SK-N-SH treated with all-trans-retinoic acid at 6 μM for 48 hours (cell line): Measurements from ENCODE around the gene NAT8.

Experiments used
- ATAC-seq: fragments of 200-7000 bp; cut with Tn5 transposase; 3 replicates; pipeline ENCODE4 v1.9.1; 2020; ENCODE audit warnings: mild to moderate bottlenecking, moderate library complexity
- ARNTL ChIP-seq: fragments of 450-650 bp; formaldehyde crosslinking; IDR thresholded peaks from 2 replicates; pipeline ENCODE4 v1.5.0; 2020; ENCODE audit warnings: low read depth, mild to moderate bottlenecking, moderate library complexity, borderline replicate concordance
- CSDC2 ChIP-seq: fragments of 250-450 bp; sonication (Bioruptor Pico); IDR thresholded peaks from 2 replicates; pipeline ENCODE4 v1.5.0; 2020; ENCODE audit warnings: mild to moderate bottlenecking, moderate library complexity
- ESRRG ChIP-seq: fragments of 250-450 bp; sonication (Bioruptor Pico); IDR thresholded peaks from 2 replicates; pipeline ENCODE4 v1.6.1; 2021; ENCODE audit warnings: mild to moderate bottlenecking
- GLIS3 ChIP-seq: fragments of 250-450 bp; sonication (Bioruptor Pico); IDR thresholded peaks from 2 replicates; pipeline ENCODE4 v1.5.0; 2020; ENCODE audit warnings: mild to moderate bottlenecking, moderate library complexity
- ISL1 ChIP-seq: fragments of 250-450 bp; sonication (Bioruptor Pico); IDR thresholded peaks from 2 replicates; pipeline ENCODE4 v2.1.2; 2022; ENCODE audit warnings: mild to moderate bottlenecking, moderate library complexity
- OSR1 ChIP-seq: fragments of 250-450 bp; sonication (Bioruptor Pico); IDR thresholded peaks from 2 replicates; pipeline ENCODE4 v1.8.0; 2022; ENCODE audit warnings: moderate library complexity, mild to moderate bottlenecking, inconsistent platforms
- PPARA ChIP-seq: fragments of 250-450 bp; sonication (Bioruptor Pico); IDR thresholded peaks from 2 replicates; pipeline ENCODE4 v1.5.0; 2020; ENCODE audit warnings: mild to moderate bottlenecking, borderline replicate concordance
- RARB ChIP-seq: fragments of 250-450 bp; sonication (Bioruptor Pico); IDR thresholded peaks from 2 replicates; pipeline ENCODE4 v1.8.0; 2021; ENCODE audit warnings: mild to moderate bottlenecking, moderate library complexity
- SNAI2 ChIP-seq: fragments of 250-450 bp; sonication (Bioruptor Pico); IDR thresholded peaks from 2 replicates; pipeline ENCODE4 v1.5.0; 2020; ENCODE audit warnings: mild to moderate bottlenecking, moderate library complexity
- TCF4 ChIP-seq: fragments of 250-450 bp; sonication (Bioruptor Pico); IDR thresholded peaks from 2 replicates; pipeline ENCODE4 v1.8.0; 2021; ENCODE audit warnings: mild to moderate bottlenecking, moderate library complexity, borderline replicate concordance
- TOX ChIP-seq: fragments of 250-450 bp; sonication (Bioruptor Pico); IDR thresholded peaks from 2 replicates; pipeline ENCODE4 v1.8.0; 2021; ENCODE audit warnings: mild to moderate bottlenecking, moderate library complexity, borderline replicate concordance
- ZC3H10 ChIP-seq: fragments of 250-450 bp; sonication (Bioruptor Pico); IDR thresholded peaks from 2 replicates; pipeline ENCODE4 v1.5.1; 2021; ENCODE audit warnings: mild to moderate bottlenecking, moderate library complexity
- ZFP3 ChIP-seq: fragments of 250-450 bp; sonication (Bioruptor Pico); IDR thresholded peaks from 2 replicates; pipeline ENCODE4 v1.5.0; 2020; ENCODE audit warnings: mild to moderate bottlenecking, moderate library complexity
- ZFP30 ChIP-seq: fragments of 450-650 bp; formaldehyde crosslinking; IDR thresholded peaks from 2 replicates; pipeline ENCODE4 v1.5.0; 2022; ENCODE audit warnings: mild to moderate bottlenecking, moderate library complexity
- ZNF565 ChIP-seq: fragments of 450-650 bp; formaldehyde crosslinking; conservative IDR thresholded peaks from 2 replicates; pipeline ENCODE4 v1.5.0; 2020; ENCODE audit warnings: low read depth, mild to moderate bottlenecking, moderate library complexity
- ZNF8 ChIP-seq: fragments of 450-650 bp; formaldehyde crosslinking; IDR thresholded peaks from 2 replicates; pipeline ENCODE4 v1.5.0; 2020; ENCODE audit warnings: mild to moderate bottlenecking, moderate library complexity
- TF ChIP-seq, protein P1 (sequence below): fragments of 250-450 bp; sonication (Bioruptor Pico); IDR thresholded peaks from 2 replicates; pipeline ENCODE4 v1.8.0; 2021; ENCODE audit warnings: low read depth, mild to moderate bottlenecking, moderate library complexity, borderline replicate concordance
- TF ChIP-seq, protein P2 (sequence below): fragments of 250-450 bp; sonication (Bioruptor Pico); IDR thresholded peaks from 2 replicates; pipeline ENCODE4 v1.5.0; 2020; ENCODE audit warnings: mild to moderate bottlenecking, moderate library complexity
- TF ChIP-seq, protein P3 (sequence below): fragments of 250-450 bp; sonication (Bioruptor Pico); IDR thresholded peaks from 2 replicates; pipeline ENCODE4 v1.5.1; 2021; ENCODE audit warnings: mild to moderate bottlenecking, moderate library complexity
- TF ChIP-seq, protein P4 (sequence below): fragments of 250-450 bp; sonication (Bioruptor Pico); IDR thresholded peaks from 2 replicates; pipeline ENCODE4 v1.8.0; 2020; ENCODE audit warnings: mild to moderate bottlenecking, moderate library complexity, borderline replicate concordance

The NAT8 gene

DNA sequence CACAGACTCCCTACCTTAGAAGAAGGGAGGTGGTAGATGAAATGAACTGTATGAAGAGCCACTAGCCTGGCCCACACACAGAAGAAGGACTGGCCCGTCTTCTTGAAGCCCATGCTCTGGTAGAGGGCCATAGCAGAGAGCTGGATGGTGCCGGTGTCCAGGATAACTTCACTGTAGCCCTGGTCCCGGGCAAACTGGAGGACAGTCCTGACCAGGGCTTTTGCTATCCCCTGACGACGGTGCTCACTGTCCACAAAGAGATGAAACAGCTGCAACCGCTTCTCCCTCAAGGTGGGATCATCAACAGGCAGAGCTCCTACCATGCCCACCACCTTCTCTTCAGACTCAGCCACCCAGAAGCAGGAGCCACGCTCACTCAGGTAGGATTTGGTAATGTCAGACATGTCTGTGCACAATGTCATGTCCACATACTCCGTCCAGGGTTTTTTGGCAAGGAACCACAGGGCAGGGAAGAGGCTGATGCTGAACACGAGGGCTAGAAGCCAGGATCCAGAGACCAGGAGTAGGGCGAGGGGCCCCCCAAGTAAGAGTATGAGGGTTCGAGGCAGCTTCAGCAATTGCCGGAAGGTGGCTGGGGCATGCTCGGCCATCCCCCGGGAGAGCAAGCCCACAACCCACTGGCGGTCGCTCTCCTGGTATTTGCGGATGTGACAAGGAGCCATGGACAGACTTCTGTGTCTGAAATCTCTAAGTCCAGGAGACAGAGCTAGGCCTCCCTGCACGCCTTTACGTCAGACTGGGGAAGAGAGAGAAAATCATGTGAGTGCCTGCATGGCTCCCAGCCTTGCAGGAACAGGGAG, 1.1 kb downstream of the NAT8 start:
- no peak for ATAC-seq
- no peak for TF ChIP-seq ESRRG
- TF ChIP-seq GLIS3 (CRISPR knock-in tag): no peak
- TF ChIP-seq, protein P1, sequence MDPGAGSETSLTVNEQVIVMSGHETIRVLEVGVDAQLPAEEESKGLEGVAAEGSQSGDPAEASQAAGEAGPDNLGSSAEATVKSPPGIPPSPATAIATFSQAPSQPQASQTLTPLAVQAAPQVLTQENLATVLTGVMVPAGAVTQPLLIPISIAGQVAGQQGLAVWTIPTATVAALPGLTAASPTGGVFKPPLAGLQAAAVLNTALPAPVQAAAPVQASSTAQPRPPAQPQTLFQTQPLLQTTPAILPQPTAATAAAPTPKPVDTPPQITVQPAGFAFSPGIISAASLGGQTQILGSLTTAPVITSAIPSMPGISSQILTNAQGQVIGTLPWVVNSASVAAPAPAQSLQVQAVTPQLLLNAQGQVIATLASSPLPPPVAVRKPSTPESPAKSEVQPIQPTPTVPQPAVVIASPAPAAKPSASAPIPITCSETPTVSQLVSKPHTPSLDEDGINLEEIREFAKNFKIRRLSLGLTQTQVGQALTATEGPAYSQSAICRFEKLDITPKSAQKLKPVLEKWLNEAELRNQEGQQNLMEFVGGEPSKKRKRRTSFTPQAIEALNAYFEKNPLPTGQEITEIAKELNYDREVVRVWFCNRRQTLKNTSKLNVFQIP: no peak
- no peak for TF ChIP-seq ZFP3 (CRISPR knock-in tag)
- no peak for TF ChIP-seq OSR1 (CRISPR knock-in tag)
- TF ChIP-seq ZNF565: no peak
- no peak for TF ChIP-seq ZFP30 (CRISPR knock-in tag)
- no peak for TF ChIP-seq CSDC2 (CRISPR knock-in tag)
- TF ChIP-seq ZNF8 (CRISPR knock-in tag): no peak
- TF ChIP-seq, protein P2, sequence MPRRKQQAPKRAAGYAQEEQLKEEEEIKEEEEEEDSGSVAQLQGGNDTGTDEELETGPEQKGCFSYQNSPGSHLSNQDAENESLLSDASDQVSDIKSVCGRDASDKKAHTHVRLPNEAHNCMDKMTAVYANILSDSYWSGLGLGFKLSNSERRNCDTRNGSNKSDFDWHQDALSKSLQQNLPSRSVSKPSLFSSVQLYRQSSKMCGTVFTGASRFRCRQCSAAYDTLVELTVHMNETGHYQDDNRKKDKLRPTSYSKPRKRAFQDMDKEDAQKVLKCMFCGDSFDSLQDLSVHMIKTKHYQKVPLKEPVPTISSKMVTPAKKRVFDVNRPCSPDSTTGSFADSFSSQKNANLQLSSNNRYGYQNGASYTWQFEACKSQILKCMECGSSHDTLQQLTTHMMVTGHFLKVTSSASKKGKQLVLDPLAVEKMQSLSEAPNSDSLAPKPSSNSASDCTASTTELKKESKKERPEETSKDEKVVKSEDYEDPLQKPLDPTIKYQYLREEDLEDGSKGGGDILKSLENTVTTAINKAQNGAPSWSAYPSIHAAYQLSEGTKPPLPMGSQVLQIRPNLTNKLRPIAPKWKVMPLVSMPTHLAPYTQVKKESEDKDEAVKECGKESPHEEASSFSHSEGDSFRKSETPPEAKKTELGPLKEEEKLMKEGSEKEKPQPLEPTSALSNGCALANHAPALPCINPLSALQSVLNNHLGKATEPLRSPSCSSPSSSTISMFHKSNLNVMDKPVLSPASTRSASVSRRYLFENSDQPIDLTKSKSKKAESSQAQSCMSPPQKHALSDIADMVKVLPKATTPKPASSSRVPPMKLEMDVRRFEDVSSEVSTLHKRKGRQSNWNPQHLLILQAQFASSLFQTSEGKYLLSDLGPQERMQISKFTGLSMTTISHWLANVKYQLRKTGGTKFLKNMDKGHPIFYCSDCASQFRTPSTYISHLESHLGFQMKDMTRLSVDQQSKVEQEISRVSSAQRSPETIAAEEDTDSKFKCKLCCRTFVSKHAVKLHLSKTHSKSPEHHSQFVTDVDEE (CRISPR knock-in tag): no peak
- TF ChIP-seq RARB (CRISPR knock-in tag): no peak
- no peak for TF ChIP-seq TOX (CRISPR knock-in tag)
- TF ChIP-seq, protein P3, sequence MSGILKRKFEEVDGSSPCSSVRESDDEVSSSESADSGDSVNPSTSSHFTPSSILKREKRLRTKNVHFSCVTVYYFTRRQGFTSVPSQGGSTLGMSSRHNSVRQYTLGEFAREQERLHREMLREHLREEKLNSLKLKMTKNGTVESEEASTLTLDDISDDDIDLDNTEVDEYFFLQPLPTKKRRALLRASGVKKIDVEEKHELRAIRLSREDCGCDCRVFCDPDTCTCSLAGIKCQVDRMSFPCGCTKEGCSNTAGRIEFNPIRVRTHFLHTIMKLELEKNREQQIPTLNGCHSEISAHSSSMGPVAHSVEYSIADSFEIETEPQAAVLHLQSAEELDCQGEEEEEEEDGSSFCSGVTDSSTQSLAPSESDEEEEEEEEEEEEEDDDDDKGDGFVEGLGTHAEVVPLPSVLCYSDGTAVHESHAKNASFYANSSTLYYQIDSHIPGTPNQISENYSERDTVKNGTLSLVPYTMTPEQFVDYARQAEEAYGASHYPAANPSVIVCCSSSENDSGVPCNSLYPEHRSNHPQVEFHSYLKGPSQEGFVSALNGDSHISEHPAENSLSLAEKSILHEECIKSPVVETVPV (CRISPR knock-in tag): no peak
- no peak for TF ChIP-seq TCF4 (CRISPR knock-in tag)
- TF ChIP-seq SNAI2: no peak
- no peak for TF ChIP-seq PPARA (CRISPR knock-in tag)
- TF ChIP-seq ARNTL (CRISPR knock-in tag): no peak

DNA sequence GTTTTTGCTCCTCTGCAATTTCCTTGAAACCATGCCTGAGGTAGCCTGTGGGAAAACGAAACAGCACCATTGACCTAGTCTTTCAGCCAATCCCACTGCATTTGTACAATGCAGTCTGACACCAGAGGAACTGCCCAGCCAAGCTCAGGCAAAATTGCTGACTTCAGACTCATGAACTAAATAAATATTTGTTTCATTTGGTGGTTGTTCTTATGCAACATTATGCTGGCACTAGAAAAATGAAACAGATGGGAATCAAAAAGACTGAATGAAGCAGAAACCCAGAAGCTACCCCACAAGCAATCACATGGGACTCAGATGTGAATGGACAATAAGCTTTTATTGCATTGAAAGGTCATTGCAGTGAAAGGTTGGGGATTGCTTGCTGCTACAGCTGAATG, 1.7 kb downstream of the NAT8 start:
- no peak for ATAC-seq
- TF ChIP-seq, protein P3 (CRISPR knock-in tag): no peak
- TF ChIP-seq, protein P1: no peak
- TF ChIP-seq GLIS3 (CRISPR knock-in tag) (no peak), ZFP30 (CRISPR knock-in tag) (no peak), CSDC2 (CRISPR knock-in tag) (no peak), ZC3H10 (CRISPR knock-in tag) (no peak), ZNF565 (no peak), TOX (CRISPR knock-in tag) (no peak), ZNF8 (CRISPR knock-in tag) (no peak), ISL1 (CRISPR knock-in tag) (no peak)
- TF ChIP-seq, protein P4, sequence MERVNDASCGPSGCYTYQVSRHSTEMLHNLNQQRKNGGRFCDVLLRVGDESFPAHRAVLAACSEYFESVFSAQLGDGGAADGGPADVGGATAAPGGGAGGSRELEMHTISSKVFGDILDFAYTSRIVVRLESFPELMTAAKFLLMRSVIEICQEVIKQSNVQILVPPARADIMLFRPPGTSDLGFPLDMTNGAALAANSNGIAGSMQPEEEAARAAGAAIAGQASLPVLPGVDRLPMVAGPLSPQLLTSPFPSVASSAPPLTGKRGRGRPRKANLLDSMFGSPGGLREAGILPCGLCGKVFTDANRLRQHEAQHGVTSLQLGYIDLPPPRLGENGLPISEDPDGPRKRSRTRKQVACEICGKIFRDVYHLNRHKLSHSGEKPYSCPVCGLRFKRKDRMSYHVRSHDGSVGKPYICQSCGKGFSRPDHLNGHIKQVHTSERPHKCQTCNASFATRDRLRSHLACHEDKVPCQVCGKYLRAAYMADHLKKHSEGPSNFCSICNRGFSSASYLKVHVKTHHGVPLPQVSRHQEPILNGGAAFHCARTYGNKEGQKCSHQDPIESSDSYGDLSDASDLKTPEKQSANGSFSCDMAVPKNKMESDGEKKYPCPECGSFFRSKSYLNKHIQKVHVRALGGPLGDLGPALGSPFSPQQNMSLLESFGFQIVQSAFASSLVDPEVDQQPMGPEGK (CRISPR knock-in tag): no peak
